DOHH2 (cell line): ENCODE results near the gene RNLS.

Experiments
- CTCF ChIP-seq: fragments of 200-600 bp; sonication (generic); IDR thresholded peaks from one replicate; pipeline ENCODE4 v1.5.1; 2014; ENCODE audit warnings: antibody characterized with exemption, mild to moderate bottlenecking, low read depth, low read length; ENCODE audit not compliant: poor library complexity, severe bottlenecking
- EZH2phosphoT487 ChIP-seq: fragments of 200-600 bp; sonication (generic); IDR thresholded peaks from 2 replicates; pipeline ENCODE4 v1.6.1; 2017; ENCODE audit warnings: borderline replicate concordance, mild to moderate bottlenecking, antibody characterized with exemption, low read length, moderate library complexity, mixed read lengths

- TF ChIP-seq CTCF (no peak), EZH2phosphoT487 (no peak)
Observed at GRCh38 chr10:88527245-88527644, 55.9 kb downstream of the RNLS start.
